Measurements from ENCODE around the gene ZDHHC8. TPM values are rescaled to one million over a fixed set of nuclear protein-coding genes. Genes with fewer than 3 reads are reported as not detected.
"Not testable (repeated sequence)": the region's sequence is repeated elsewhere in the genome, so short reads cannot be mapped to it uniquely, and the experiment has no call there.

The ZDHHC8 gene
- total RNA-seq, 8 experiments from 2014 or later, result 4.5 to 34.5 (median 8.9) TPM

GRCh38 chr22:20156611-20157429 lies 25.2 kb downstream of the ZDHHC8 start:
- H3K4me1 ChIP-seq (replicated peaks in 1 of 2), result peaks cover 36 to 40% of the 10 kb centered on the region in 2 donors
- ATAC-seq (replicated peaks in 6 of 8), result peak; percentile 37 to 77 (median 58)
- no peak overlapping the region for H3K4me3 ChIP-seq
- 0 to 94% (median 20%) methylated on average over 1 to 2 of the region's 17 CpGs; no CpG with 5 or more reads in 6 of the 10 experiments for WGBS, 10 experiments
- H3K27ac ChIP-seq, result no peak overlapping the region
- in situ Hi-C loops (cut with MboI; ENCODE audit: low pct_unique_long_range_greater_than_20kb in 2 of 9, low sequenced_read_pairs in 9 of 9, unreplicated experiment in 9 of 9), result loop anchor here (5.0 to 25.0 kb wide), 7 partner anchors 105 to 305 kb away; partner anchors contain the start of gene RTN4R (in 2 of the 9)

- WGBS, 10 experiments, result 84% methylated on average over 5 of the region's 15 CpGs; no CpG with 5 or more reads in 9 of the 10 experiments
- Histone ChIP-seq H3K27ac (no peak overlapping the region), H3K4me3 (no peak overlapping the region), H3K4me1 (replicated peaks in 1 of 2) (peaks cover 36 to 40% of the 10 kb centered on the region in 2 donors)
- ATAC-seq (replicated peaks in 6 of 8), result no peak
- in situ Hi-C loops (cut with MboI; ENCODE audit: low pct_unique_long_range_greater_than_20kb in 2 of 9, low sequenced_read_pairs in 9 of 9, unreplicated experiment in 9 of 9), result loop anchor here (5.0 to 25.0 kb wide), 7 partner anchors 105 to 305 kb away; partner anchors contain the start of gene RTN4R (in 2 of the 9)
Observed at GRCh38 chr22:20157430-20158183, 26.0 kb downstream of the ZDHHC8 start.

GRCh38 chr22:20158391-20159036 lies 26.9 kb downstream of the ZDHHC8 start:
- Histone ChIP-seq H3K27ac (no peak overlapping the region), H3K4me1 (replicated peaks in 1 of 2) (peaks cover 36 to 40% of the 10 kb centered on the region in 2 donors), H3K4me3 (no peak overlapping the region)
- WGBS, 10 experiments, result 50 to 100% (median 55%) methylated on average over 1 to 4 of the region's 15 CpGs; no CpG with 5 or more reads in 7 of the 10 experiments
- in situ Hi-C loops (cut with MboI; ENCODE audit: low pct_unique_long_range_greater_than_20kb in 2 of 9, low sequenced_read_pairs in 9 of 9, unreplicated experiment in 9 of 9), result loop anchor here (5.0 to 25.0 kb wide), 7 partner anchors 104 to 304 kb away; partner anchors contain the start of gene RTN4R (in 2 of the 9)
- ATAC-seq (replicated peaks in 6 of 8), result no peak

- 25 to 50% methylated on average over 2 to 4 of the region's 9 CpGs; no CpG with 5 or more reads in 8 of the 10 experiments for WGBS, 10 experiments
- H3K4me3 ChIP-seq, result no peak overlapping the region
- H3K4me1 ChIP-seq (replicated peaks in 1 of 2), result peaks cover 31 to 35% of the 10 kb centered on the region in 2 donors
- H3K27ac ChIP-seq, result no peak overlapping the region
- ATAC-seq (replicated peaks in 6 of 8), result peak in 6 of 8 experiments; percentile 23 to 33 (median 28)
- in situ Hi-C loops (cut with MboI; ENCODE audit: low pct_unique_long_range_greater_than_20kb in 2 of 9, low sequenced_read_pairs in 9 of 9, unreplicated experiment in 9 of 9), result loop anchor here (5.0 to 25.0 kb wide), 7 partner anchors 103 to 303 kb away; partner anchors contain the start of gene RTN4R (in 2 of the 9)
Observed at GRCh38 chr22:20159076-20159475, 27.5 kb downstream of the ZDHHC8 start.

GRCh38 chr22:20159531-20159930 lies 27.9 kb downstream of the ZDHHC8 start:
- not testable (repeated sequence) for H3K27ac ChIP-seq; ATAC-seq (replicated peaks in 6 of 8); H3K4me3 ChIP-seq
- in situ Hi-C loops (cut with MboI; ENCODE audit: low pct_unique_long_range_greater_than_20kb in 2 of 9, low sequenced_read_pairs in 9 of 9, unreplicated experiment in 9 of 9), result loop anchor here (5.0 to 25.0 kb wide), 7 partner anchors 103 to 303 kb away; partner anchors contain the start of gene RTN4R (in 2 of the 9)
- WGBS, 10 experiments, result 100% methylated on average over 1 of the region's 14 CpGs; no CpG with 5 or more reads in 9 of the 10 experiments
- peaks cover 26 to 31% of the 10 kb centered on the region in 2 donors for H3K4me1 ChIP-seq (replicated peaks in 1 of 2)

- Histone ChIP-seq H3K4me1 (replicated peaks in 1 of 2) (peaks cover 21 to 26% of the 10 kb centered on the region in 2 donors), H3K27ac (no peak overlapping the region), H3K4me3 (no peak overlapping the region)
- in situ Hi-C loops (cut with MboI; ENCODE audit: low pct_unique_long_range_greater_than_20kb in 2 of 9, low sequenced_read_pairs in 9 of 9, unreplicated experiment in 9 of 9), result loop anchor here in 5 of 9 experiments (25.0 kb wide), 3 partner anchors 102 to 302 kb away; partner anchors contain the start of gene RTN4R (in 2 of the 5)
- 88 to 100% methylated on average over 1 to 3 of the region's 10 CpGs; no CpG with 5 or more reads in 8 of the 10 experiments for WGBS, 10 experiments
- no peak for ATAC-seq (replicated peaks in 6 of 8)
Observed at GRCh38 chr22:20160041-20160440, 28.4 kb downstream of the ZDHHC8 start.

GRCh38 chr22:20164863-20165262 lies 33.3 kb downstream of the ZDHHC8 start:
- peak in 4 of 8 experiments; percentile 10 to 36 (median 20) for ATAC-seq (replicated peaks in 6 of 8)
- Histone ChIP-seq H3K4me1 (replicated peaks in 1 of 2) (no peaks in the 10 kb centered on the region), H3K4me3 (no peak overlapping the region), H3K27ac (no peak overlapping the region)
- WGBS, 10 experiments, result 57% methylated on average over 5 of the region's 11 CpGs; no CpG with 5 or more reads in 9 of the 10 experiments
- in situ Hi-C loops (cut with MboI; ENCODE audit: low pct_unique_long_range_greater_than_20kb in 2 of 9, low sequenced_read_pairs in 9 of 9, unreplicated experiment in 9 of 9), result loop anchor here in 5 of 9 experiments (25.0 kb wide), 3 partner anchors 97 to 297 kb away; partner anchors contain the start of gene RTN4R (in 2 of the 5)

GRCh38 chr22:20165421-20165820 lies 33.8 kb downstream of the ZDHHC8 start:
- Histone ChIP-seq H3K4me3 (no peak overlapping the region), H3K4me1 (replicated peaks in 1 of 2) (no peaks in the 10 kb centered on the region), H3K27ac (no peak overlapping the region)
- in situ Hi-C loops (cut with MboI; ENCODE audit: low pct_unique_long_range_greater_than_20kb in 2 of 9, low sequenced_read_pairs in 9 of 9, unreplicated experiment in 9 of 9), result loop anchor here in 5 of 9 experiments (25.0 kb wide), 3 partner anchors 97 to 297 kb away; partner anchors contain the start of gene RTN4R (in 2 of the 5)
- WGBS, 10 experiments, result 80 to 100% (median 81%) methylated on average over 1 to 3 of the region's 12 CpGs; no CpG with 5 or more reads in 7 of the 10 experiments
- ATAC-seq (replicated peaks in 6 of 8), result no peak

- no peak for ATAC-seq (replicated peaks in 6 of 8)
- in situ Hi-C loops (cut with MboI; ENCODE audit: low pct_unique_long_range_greater_than_20kb in 2 of 9, low sequenced_read_pairs in 9 of 9, unreplicated experiment in 9 of 9), result loop anchor here in 5 of 9 experiments (25.0 kb wide), 3 partner anchors 96 to 296 kb away; partner anchors contain the start of gene RTN4R (in 2 of the 5)
- no peaks in the 10 kb centered on the region for H3K4me1 ChIP-seq (replicated peaks in 1 of 2)
- no peak overlapping the region for H3K27ac ChIP-seq
- H3K4me3 ChIP-seq, result no peak overlapping the region
- 18 to 83% (median 40%) methylated on average over 1 to 6 of the region's 7 CpGs; no CpG with 5 or more reads in 5 of the 10 experiments for WGBS, 10 experiments
Observed at GRCh38 chr22:20165913-20166312, 34.3 kb downstream of the ZDHHC8 start.

- Histone ChIP-seq H3K4me1 (replicated peaks in 1 of 2) (peaks cover 2% of the 10 kb centered on the region in 2 donors), H3K27ac (peak overlapping the region in 1 of 2 donors; percentile 41), H3K4me3 (no peak overlapping the region)
- no peak for ATAC-seq (replicated peaks in 6 of 8)
- in situ Hi-C loops (cut with MboI; ENCODE audit: low pct_unique_long_range_greater_than_20kb in 2 of 9, low sequenced_read_pairs in 9 of 9, unreplicated experiment in 9 of 9), result loop anchor here in 5 of 9 experiments (25.0 kb wide), 3 partner anchors 96 to 296 kb away; partner anchors contain the start of gene RTN4R (in 2 of the 5)
- 0 to 100% (median 75%) methylated on average over 1 to 4 of the region's 9 CpGs; no CpG with 5 or more reads in 5 of the 10 experiments for WGBS, 10 experiments
Observed at GRCh38 chr22:20166703-20167102, 35.1 kb downstream of the ZDHHC8 start.

GRCh38 chr22:20167643-20168322 lies 36.2 kb downstream of the ZDHHC8 start:
- Histone ChIP-seq H3K27ac (no peak overlapping the region), H3K4me3 (no peak overlapping the region), H3K4me1 (replicated peaks in 1 of 2) (peaks cover 3 to 8% of the 10 kb centered on the region in 2 donors)
- WGBS, 10 experiments, result 61 to 100% (median 70%) methylated on average over 2 to 8 of the region's 19 CpGs; no CpG with 5 or more reads in 5 of the 10 experiments
- no peak for ATAC-seq (replicated peaks in 6 of 8)
- in situ Hi-C loops (cut with MboI; ENCODE audit: low pct_unique_long_range_greater_than_20kb in 2 of 9, low sequenced_read_pairs in 9 of 9, unreplicated experiment in 9 of 9), result loop anchor here in 5 of 9 experiments (25.0 kb wide), 3 partner anchors 95 to 295 kb away; partner anchors contain the start of gene RTN4R (in 2 of the 5)
